H9 (cell line): ENCODE results near the gene SHROOM1. TPM values are rescaled to one million over a fixed set of nuclear protein-coding genes. Genes with fewer than 3 reads are reported as not detected.

Experiments used
- DNase-seq: peaks from one replicate; pipeline ENCODE4 v3.0.0-alpha.2; 2017
- H2AFZ ChIP-seq: one replicate; pipeline ENCODE4 v1.6.1; 2013; ENCODE audit warnings: mild to moderate bottlenecking, low read length, control low read depth, moderate library complexity
- H2AK5ac ChIP-seq: 2 replicates; pipeline ENCODE4 v1.6.1; 2013; ENCODE audit warnings: low read length, control low read depth, mixed read lengths; ENCODE audit not compliant: insufficient read length
- H2BK120ac ChIP-seq: one replicate; pipeline ENCODE4 v1.6.1; 2013; ENCODE audit warnings: low read depth, mild to moderate bottlenecking, low read length, control low read depth, inconsistent platforms; ENCODE audit not compliant: poor library complexity, severe bottlenecking
- H2BK12ac ChIP-seq: 2 replicates; pipeline ENCODE4 v1.6.1; 2013; ENCODE audit warnings: low read length, control low read depth, mixed read lengths, low read depth; ENCODE audit not compliant: insufficient read length
- H2BK15ac ChIP-seq: 2 replicates; pipeline ENCODE4 v1.6.1; 2013; ENCODE audit warnings: low read depth, low read length, control low read depth
- H2BK20ac ChIP-seq: one replicate; pipeline ENCODE4 v1.6.1; 2013; ENCODE audit warnings: low read depth, mild to moderate bottlenecking, low read length, control low read depth, inconsistent platforms; ENCODE audit not compliant: poor library complexity, severe bottlenecking
- H2BK5ac ChIP-seq: 2 replicates; pipeline ENCODE4 v1.6.1; 2013; ENCODE audit warnings: low read length, control low read depth, mixed read lengths; ENCODE audit not compliant: insufficient read length
- H3K14ac ChIP-seq: 2 replicates; pipeline ENCODE4 v1.6.1; 2013; ENCODE audit warnings: low read length, control low read depth; ENCODE audit not compliant: insufficient read depth
- H3K18ac ChIP-seq: 2 replicates; pipeline ENCODE4 v1.6.1; 2013; ENCODE audit warnings: low read depth, mild to moderate bottlenecking, mixed read lengths, low read length, control low read depth; ENCODE audit not compliant: insufficient read length
- H3K23ac ChIP-seq: 2 replicates; pipeline ENCODE4 v1.6.1; 2013; ENCODE audit warnings: low read length, control low read depth, mixed read lengths, low read depth; ENCODE audit not compliant: insufficient read length
- H3K23me2 ChIP-seq: 2 replicates; pipeline ENCODE4 v1.6.1; 2013; ENCODE audit warnings: low read depth, mild to moderate bottlenecking, mixed read lengths, low read length, control low read depth; ENCODE audit not compliant: insufficient read length, poor library complexity, severe bottlenecking
- H3K27ac ChIP-seq: 2 replicates; pipeline ENCODE4 v1.5.1; 2013; ENCODE audit warnings: low read length, control low read depth, mixed read lengths, low read depth; ENCODE audit not compliant: insufficient read length
- H3K27me3 ChIP-seq: 2 replicates; pipeline ENCODE4 v1.6.1; 2013; ENCODE audit warnings: low read length, control low read depth, inconsistent platforms; ENCODE audit not compliant: insufficient read depth
- H3K4ac ChIP-seq: 2 replicates; pipeline ENCODE4 v1.6.1; 2013; ENCODE audit warnings: low read depth, mild to moderate bottlenecking, control low read depth, inconsistent platforms, low read length, moderate library complexity
- H3K4me1 ChIP-seq: 2 replicates; pipeline ENCODE4 v1.6.1; 2013; ENCODE audit warnings: low read length, control low read depth, inconsistent platforms; ENCODE audit not compliant: insufficient read depth
- H3K4me2 ChIP-seq: 2 replicates; pipeline ENCODE4 v1.6.1; 2013; ENCODE audit warnings: low read length, control low read depth, mixed read lengths; ENCODE audit not compliant: insufficient read length, insufficient read depth
- H3K56ac ChIP-seq: 2 replicates; pipeline ENCODE4 v1.6.1; 2013; ENCODE audit warnings: low read depth, mild to moderate bottlenecking, mixed read lengths, low read length, control low read depth; ENCODE audit not compliant: insufficient read length
- H3K79me1 ChIP-seq: 2 replicates; pipeline ENCODE4 v1.6.1; 2013; ENCODE audit warnings: low read depth, mild to moderate bottlenecking, moderate library complexity, low read length, control low read depth, inconsistent platforms; ENCODE audit not compliant: insufficient read depth, poor library complexity, severe bottlenecking
- H3K79me2 ChIP-seq: 2 replicates; pipeline ENCODE4 v1.6.1; 2013; ENCODE audit warnings: low read length, control low read depth, inconsistent platforms; ENCODE audit not compliant: insufficient read depth
- H3K9ac ChIP-seq: 2 replicates; pipeline ENCODE4 v1.6.1; 2013; ENCODE audit warnings: low read length, control low read depth, mixed read lengths; ENCODE audit not compliant: insufficient read length; ENCODE audit errors: extremely low read depth
- H3K9me3 ChIP-seq: one replicate; pipeline ENCODE4 v1.6.1; 2013; ENCODE audit warnings: low read depth, low read length, inconsistent platforms; ENCODE audit not compliant: control insufficient read depth
- H3T11ph ChIP-seq: one replicate; pipeline ENCODE4 v1.6.1; 2013; ENCODE audit warnings: mild to moderate bottlenecking, low read length, control low read depth, inconsistent platforms
- H4K20me1 ChIP-seq: one replicate; pipeline ENCODE4 v1.6.1; 2013; ENCODE audit not compliant: control insufficient read depth, insufficient read length, insufficient read depth
- H4K5ac ChIP-seq: 2 replicates; pipeline ENCODE4 v1.6.1; 2013; ENCODE audit warnings: low read depth, mild to moderate bottlenecking, mixed read lengths, low read length, control low read depth; ENCODE audit not compliant: insufficient read length
- H4K8ac ChIP-seq: replicated peaks from 2 replicates; pipeline ENCODE4 v1.6.1; 2013; ENCODE audit warnings: low read length, control low read depth, mixed read lengths, low read depth; ENCODE audit not compliant: insufficient read length
- H4K91ac ChIP-seq: 2 replicates; pipeline ENCODE4 v1.6.1; 2013; ENCODE audit warnings: low read depth, mild to moderate bottlenecking, moderate library complexity, mixed read lengths, low read length, control low read depth; ENCODE audit not compliant: insufficient read length
- H3K27ac Mint-ChIP-seq, 3 experiments: 2 replicates in 2 of 3; 3 replicates in 1 of 3; pipeline ENCODE4 v1.8.0; 2020 to 2021; ENCODE audit warnings: mixed read lengths in 3 of 3, mild to moderate bottlenecking in 1 of 3, moderate library complexity in 1 of 3
- H3K27me3 Mint-ChIP-seq: 2 replicates; pipeline ENCODE4 v1.8.0; 2021; ENCODE audit warnings: low read depth, mild to moderate bottlenecking, moderate library complexity, mixed read lengths
- H3K36me3 Mint-ChIP-seq, 3 experiments: 2 replicates in 2 of 3; 3 replicates in 1 of 3; pipeline ENCODE4 v1.8.0; 2020 to 2021; ENCODE audit warnings: low read depth in 3 of 3, mixed read lengths in 3 of 3; ENCODE audit not compliant: insufficient read depth in 1 of 3
- H3K4me1 Mint-ChIP-seq, 2 experiments: 2 replicates each; pipeline ENCODE4 v1.8.0; 2020; ENCODE audit warnings: mixed read lengths in 2 of 2
- H3K4me3 Mint-ChIP-seq, 2 experiments: 2 replicates in 1 of 2; 3 replicates in 1 of 2; pipeline ENCODE4 v1.8.0; 2020 to 2021; ENCODE audit warnings: mild to moderate bottlenecking in 2 of 2, mixed read lengths in 2 of 2, moderate library complexity in 1 of 2
- H3K9me3 Mint-ChIP-seq, 2 experiments: 2 replicates in 1 of 2; 3 replicates in 1 of 2; pipeline ENCODE4 v1.8.0; 2020; ENCODE audit warnings: mild to moderate bottlenecking in 2 of 2, mixed read lengths in 2 of 2, moderate library complexity in 1 of 2
- CTCF ChIP-seq: fragments of 200-600 bp; sonication (generic); conservative IDR thresholded peaks from 3 replicates; pipeline ENCODE4 v1.8.0; 2021; ENCODE audit warnings: antibody characterized with exemption, mild to moderate bottlenecking
- WGBS: extraction: QIAGEN DNeasy Blood & Tissue Kit; methylation state at CpG from one replicate; pipeline ENCODE4 v1.1.7; 2013; ENCODE audit warnings: missing lambda C conversion rate, low lambda C conversion rate, mixed read lengths; ENCODE audit not compliant: insufficient read length; ENCODE audit errors: extremely low coverage; 5-methylcytosine and 5-hydroxymethylcytosine counted together
- total RNA-seq: library from RNA; stranded (reverse); gene quantifications from 2 replicates; pipeline ENCODE4 v1.2.1, GENCODE V29; 2021

SHROOM1 gene
- total RNA-seq, 1 experiment from 2014 or later: 7.0 TPM

- no peak overlapping the region for H3K18ac ChIP-seq
- H2BK20ac ChIP-seq: no peak overlapping the region
- H3K27me3 ChIP-seq: peaks cover 7% of the 10 kb centered on the region; the same call in 1 of the 2 replicates
- no peak overlapping the region for H3K27ac ChIP-seq
- H3K23me2 ChIP-seq: peaks cover 10% of the 10 kb centered on the region
- Mint-ChIP-seq H3K4me1 (peaks cover 2 to 10% of the 10 kb centered on the region in 2 experiments; a peak in 3 of 4 replicates), H3K27me3 (peaks cover 31% of the 10 kb centered on the region), H3K9me3 (no peaks in the 10 kb centered on the region), H3K36me3 (no peaks in the 10 kb centered on the region), H3K4me3 (no peak overlapping the region), H3K27ac (no peak overlapping the region; a peak in 1 of 7 replicates)
- no peak overlapping the region for H3K4ac ChIP-seq
- no peaks in the 10 kb centered on the region for H4K20me1 ChIP-seq
- no peak overlapping the region for H2BK120ac ChIP-seq
- H2BK5ac ChIP-seq: no peak overlapping the region
- no peaks in the 10 kb centered on the region for H3K79me2 ChIP-seq
- H4K8ac ChIP-seq: no peak overlapping the region
- DNase-seq: no peak
- no peak overlapping the region for H2AFZ ChIP-seq
- H3K23ac ChIP-seq: no peak overlapping the region
- H3K4me2 ChIP-seq: no peak overlapping the region
- no peaks in the 10 kb centered on the region for H3K9me3 ChIP-seq
- no peak overlapping the region for H2BK12ac ChIP-seq
- no CpG with 5 or more reads among the region's 3 CpGs for WGBS
- H3K56ac ChIP-seq: no peak overlapping the region
- H3K14ac ChIP-seq: no peak overlapping the region
- no peak overlapping the region for H2BK15ac ChIP-seq
- no peak overlapping the region for H4K91ac ChIP-seq
- H4K5ac ChIP-seq: no peak overlapping the region
- H2AK5ac ChIP-seq: no peak overlapping the region
- TF ChIP-seq CTCF: no peak
- H3K79me1 ChIP-seq: no peaks in the 10 kb centered on the region
- no peak overlapping the region for H3T11ph ChIP-seq
- no peak overlapping the region for H3K9ac ChIP-seq
- H3K4me1 ChIP-seq: no peaks in the 10 kb centered on the region
Measured at GRCh38 chr5:132834057-132834456, 3.6 kb upstream of the SHROOM1 start.
